Glutamatergic neuron (in vitro differentiated cells): ENCODE measurements around the gene SRRM3. TPM values are rescaled to one million over a fixed set of nuclear protein-coding genes. Genes with fewer than 3 reads are reported as not detected.
"Not testable (repeated sequence)": the region's sequence is repeated elsewhere in the genome, so short reads cannot be mapped to it uniquely, and the experiment has no call there.

Experiments used
- DNase-seq: peaks from one replicate; pipeline ENCODE4 v3.0.0; 2022
- H3K27ac Mint-ChIP-seq: one replicate; pipeline ENCODE4 v1.8.0; 2020; ENCODE audit warnings: mild to moderate bottlenecking, mixed read lengths, inconsistent platforms; ENCODE audit not compliant: unreplicated experiment
- H3K27me3 Mint-ChIP-seq: one replicate; pipeline ENCODE4 v1.8.0; 2020; ENCODE audit warnings: mild to moderate bottlenecking, moderate library complexity, mixed read lengths, inconsistent platforms; ENCODE audit not compliant: unreplicated experiment
- H3K36me3 Mint-ChIP-seq: one replicate; pipeline ENCODE4 v1.8.0; 2020; ENCODE audit warnings: mild to moderate bottlenecking, mixed read lengths, inconsistent platforms; ENCODE audit not compliant: unreplicated experiment
- H3K4me1 Mint-ChIP-seq: one replicate; pipeline ENCODE4 v1.8.0; 2020; ENCODE audit warnings: mild to moderate bottlenecking, low read depth, mixed read lengths, inconsistent platforms; ENCODE audit not compliant: unreplicated experiment
- H3K4me3 Mint-ChIP-seq: one replicate; pipeline ENCODE4 v1.8.0; 2020; ENCODE audit warnings: mild to moderate bottlenecking, mixed read lengths, inconsistent platforms; ENCODE audit not compliant: unreplicated experiment
- H3K9me3 Mint-ChIP-seq: one replicate; pipeline ENCODE4 v1.8.0; 2020; ENCODE audit warnings: mild to moderate bottlenecking, moderate library complexity, mixed read lengths, inconsistent platforms; ENCODE audit not compliant: unreplicated experiment
- CTCF ChIP-seq: fragments of 200-600 bp; sonication (generic); IDR thresholded peaks from one replicate; pipeline ENCODE4 v1.5.0; 2021; ENCODE audit not compliant: partially characterized antibody, unreplicated experiment
- total RNA-seq: library from RNA; stranded (reverse); fragmentation: NEBNext Ultra II Directional; extraction: Animal tissue kit (Norgen Biotek cat#: 25700); gene quantifications from one replicate; pipeline ENCODE4 v1.2.1, GENCODE V29; 2021; ENCODE audit not compliant: unreplicated experiment

Gene SRRM3
- total RNA-seq, 1 donor from 2014 or later: 154 TPM

- H3K36me3 Mint-ChIP-seq: peaks cover 4% of the 10 kb centered on the region
- peaks cover 6% of the 10 kb centered on the region for H3K9me3 Mint-ChIP-seq
- no peak overlapping the region for H3K27ac Mint-ChIP-seq
- H3K4me3 Mint-ChIP-seq: no peak overlapping the region
- H3K27me3 Mint-ChIP-seq: peaks cover 5% of the 10 kb centered on the region
- no peak for DNase-seq
- TF ChIP-seq CTCF: no peak
- H3K4me1 Mint-ChIP-seq: peaks cover 9% of the 10 kb centered on the region
Measured at GRCh38 chr7:76269895-76270294, 68.2 kb downstream of the SRRM3 start.

GRCh38 chr7:76271384-76271783 is 69.7 kb downstream of the SRRM3 start:
- not testable (repeated sequence) for H3K4me1 Mint-ChIP-seq, H3K27me3 Mint-ChIP-seq, H3K9me3 Mint-ChIP-seq, H3K27ac Mint-ChIP-seq, H3K4me3 Mint-ChIP-seq, DNase-seq, H3K36me3 Mint-ChIP-seq

GRCh38 chr7:76272142-76272541 is 70.4 kb downstream of the SRRM3 start:
- DNase-seq: no peak
- peaks cover 6% of the 10 kb centered on the region for H3K9me3 Mint-ChIP-seq
- H3K4me3 Mint-ChIP-seq: no peak overlapping the region
- peaks cover 9% of the 10 kb centered on the region for H3K4me1 Mint-ChIP-seq
- peaks cover 4% of the 10 kb centered on the region for H3K36me3 Mint-ChIP-seq
- no peak overlapping the region for H3K27ac Mint-ChIP-seq
- TF ChIP-seq CTCF: no peak
- peaks cover 10% of the 10 kb centered on the region for H3K27me3 Mint-ChIP-seq

- Mint-ChIP-seq H3K36me3 (peaks cover 4% of the 10 kb centered on the region), H3K27me3 (peaks cover 15% of the 10 kb centered on the region), H3K4me1 (peaks cover 9% of the 10 kb centered on the region), H3K9me3 (peaks cover 6% of the 10 kb centered on the region), H3K27ac (peak overlapping the region; percentile 45), H3K4me3 (peak overlapping the region; percentile 60)
- no peak for DNase-seq
- no peak for TF ChIP-seq CTCF
Measured at GRCh38 chr7:76272851-76273497, 71.3 kb downstream of the SRRM3 start.

- H3K9me3 Mint-ChIP-seq: peaks cover 6% of the 10 kb centered on the region
- TF ChIP-seq CTCF: no peak
Measured at GRCh38 chr7:76273503-76273902, 71.8 kb downstream of the SRRM3 start.

More at GRCh38 chr7:76273503-76273902, 71.8 kb downstream of the SRRM3 start:
- peak overlapping the region; percentile 63 for H3K4me3 Mint-ChIP-seq
- peaks cover 4% of the 10 kb centered on the region for H3K36me3 Mint-ChIP-seq
- peaks cover 15% of the 10 kb centered on the region for H3K27me3 Mint-ChIP-seq
- H3K4me1 Mint-ChIP-seq: peaks cover 9% of the 10 kb centered on the region
- no peak for DNase-seq
- H3K27ac Mint-ChIP-seq: peak overlapping the region; percentile 64
